Suprapubic skin (tissue), 3 donors: Measurements from ENCODE around the gene LRBA.

ENCODE experiments used
- POLR2AphosphoS5 ChIP-seq, 3 donors: sonication (generic); formaldehyde crosslinking; IDR thresholded peaks; one replicate each; pipeline ENCODE4 v1.6.1; 2017; ENCODE audit warnings: antibody characterized with exemption in 3 of 3
- TF ChIP-seq, protein P1 (sequence below), 2 donors: fragments of 200-600 bp in 1 of 2; fragments of 450-650 bp in 1 of 2; sonication (generic) in 1 of 2; IDR thresholded peaks; one replicate each; pipeline ENCODE4 v1.5.1; 2016 to 2019; ENCODE audit warnings: antibody characterized with exemption in 2 of 2, mild to moderate bottlenecking in 1 of 2, moderate library complexity in 1 of 2

DNA sequence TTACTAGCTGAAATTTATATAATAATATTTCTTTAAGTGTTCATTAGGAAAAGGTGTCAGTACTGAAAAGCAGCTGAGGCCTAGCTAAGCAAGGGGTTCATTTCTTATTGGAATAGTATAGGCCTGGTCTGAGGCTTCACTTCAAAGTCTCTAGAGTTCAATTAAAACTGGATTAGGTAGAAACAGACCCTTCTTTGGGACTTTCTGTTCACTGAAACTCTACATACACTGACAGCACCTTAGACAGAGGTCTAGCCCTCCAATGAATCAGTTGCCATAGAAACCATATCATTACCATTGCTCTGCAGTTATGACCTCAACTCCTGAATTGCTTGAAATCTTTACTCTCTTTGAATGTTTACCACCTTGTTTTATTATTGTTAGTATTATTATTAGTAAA is 519.5 kb downstream of the LRBA start:
- TF ChIP-seq POLR2AphosphoS5 (IDR thresholded peaks at IDR 0.05), result no peak
- TF ChIP-seq, protein P1, sequence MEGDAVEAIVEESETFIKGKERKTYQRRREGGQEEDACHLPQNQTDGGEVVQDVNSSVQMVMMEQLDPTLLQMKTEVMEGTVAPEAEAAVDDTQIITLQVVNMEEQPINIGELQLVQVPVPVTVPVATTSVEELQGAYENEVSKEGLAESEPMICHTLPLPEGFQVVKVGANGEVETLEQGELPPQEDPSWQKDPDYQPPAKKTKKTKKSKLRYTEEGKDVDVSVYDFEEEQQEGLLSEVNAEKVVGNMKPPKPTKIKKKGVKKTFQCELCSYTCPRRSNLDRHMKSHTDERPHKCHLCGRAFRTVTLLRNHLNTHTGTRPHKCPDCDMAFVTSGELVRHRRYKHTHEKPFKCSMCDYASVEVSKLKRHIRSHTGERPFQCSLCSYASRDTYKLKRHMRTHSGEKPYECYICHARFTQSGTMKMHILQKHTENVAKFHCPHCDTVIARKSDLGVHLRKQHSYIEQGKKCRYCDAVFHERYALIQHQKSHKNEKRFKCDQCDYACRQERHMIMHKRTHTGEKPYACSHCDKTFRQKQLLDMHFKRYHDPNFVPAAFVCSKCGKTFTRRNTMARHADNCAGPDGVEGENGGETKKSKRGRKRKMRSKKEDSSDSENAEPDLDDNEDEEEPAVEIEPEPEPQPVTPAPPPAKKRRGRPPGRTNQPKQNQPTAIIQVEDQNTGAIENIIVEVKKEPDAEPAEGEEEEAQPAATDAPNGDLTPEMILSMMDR (IDR thresholded peaks at IDR 0.05), result no peak
